SK-N-SH treated with all-trans-retinoic acid at 6 μM for 48 hours (cell line): Measurements from ENCODE around the gene ATG10.

ENCODE experiments used
- ATAC-seq: fragments of 200-7000 bp; cut with Tn5 transposase; 3 replicates; pipeline ENCODE4 v1.9.1; 2020; ENCODE audit warnings: mild to moderate bottlenecking, moderate library complexity
- BACH2 ChIP-seq: fragments of 250-450 bp; sonication (Bioruptor Pico); IDR thresholded peaks from 2 replicates; pipeline ENCODE4 v1.9.0; 2021; ENCODE audit warnings: mild to moderate bottlenecking, borderline replicate concordance
- CSDC2 ChIP-seq: fragments of 250-450 bp; sonication (Bioruptor Pico); IDR thresholded peaks from 2 replicates; pipeline ENCODE4 v1.5.0; 2020; ENCODE audit warnings: mild to moderate bottlenecking, moderate library complexity
- ESRRG ChIP-seq: fragments of 250-450 bp; sonication (Bioruptor Pico); IDR thresholded peaks from 2 replicates; pipeline ENCODE4 v1.6.1; 2021; ENCODE audit warnings: mild to moderate bottlenecking
- GLIS3 ChIP-seq: fragments of 250-450 bp; sonication (Bioruptor Pico); IDR thresholded peaks from 2 replicates; pipeline ENCODE4 v1.5.0; 2020; ENCODE audit warnings: mild to moderate bottlenecking, moderate library complexity
- ISL1 ChIP-seq: fragments of 250-450 bp; sonication (Bioruptor Pico); IDR thresholded peaks from 2 replicates; pipeline ENCODE4 v2.1.2; 2022; ENCODE audit warnings: mild to moderate bottlenecking, moderate library complexity
- OSR1 ChIP-seq: fragments of 250-450 bp; sonication (Bioruptor Pico); IDR thresholded peaks from 2 replicates; pipeline ENCODE4 v1.8.0; 2022; ENCODE audit warnings: moderate library complexity, mild to moderate bottlenecking, inconsistent platforms
- POU6F1 ChIP-seq: fragments of 250-450 bp; sonication (Bioruptor Pico); IDR thresholded peaks from 2 replicates; pipeline ENCODE4 v1.8.0; 2021; ENCODE audit warnings: low read depth, mild to moderate bottlenecking, moderate library complexity, borderline replicate concordance
- PPARA ChIP-seq: fragments of 250-450 bp; sonication (Bioruptor Pico); IDR thresholded peaks from 2 replicates; pipeline ENCODE4 v1.5.0; 2020; ENCODE audit warnings: mild to moderate bottlenecking, borderline replicate concordance
- RARB ChIP-seq: fragments of 250-450 bp; sonication (Bioruptor Pico); IDR thresholded peaks from 2 replicates; pipeline ENCODE4 v1.8.0; 2021; ENCODE audit warnings: mild to moderate bottlenecking, moderate library complexity
- SNAI2 ChIP-seq: fragments of 250-450 bp; sonication (Bioruptor Pico); IDR thresholded peaks from 2 replicates; pipeline ENCODE4 v1.5.0; 2020; ENCODE audit warnings: mild to moderate bottlenecking, moderate library complexity
- TCF4 ChIP-seq: fragments of 250-450 bp; sonication (Bioruptor Pico); IDR thresholded peaks from 2 replicates; pipeline ENCODE4 v1.8.0; 2021; ENCODE audit warnings: mild to moderate bottlenecking, moderate library complexity, borderline replicate concordance
- TOX ChIP-seq: fragments of 250-450 bp; sonication (Bioruptor Pico); IDR thresholded peaks from 2 replicates; pipeline ENCODE4 v1.8.0; 2021; ENCODE audit warnings: mild to moderate bottlenecking, moderate library complexity, borderline replicate concordance
- ZC3H10 ChIP-seq: fragments of 250-450 bp; sonication (Bioruptor Pico); IDR thresholded peaks from 2 replicates; pipeline ENCODE4 v1.5.1; 2021; ENCODE audit warnings: mild to moderate bottlenecking, moderate library complexity
- ZFP3 ChIP-seq: fragments of 250-450 bp; sonication (Bioruptor Pico); IDR thresholded peaks from 2 replicates; pipeline ENCODE4 v1.5.0; 2020; ENCODE audit warnings: mild to moderate bottlenecking, moderate library complexity
- ZFP30 ChIP-seq: fragments of 450-650 bp; formaldehyde crosslinking; IDR thresholded peaks from 2 replicates; pipeline ENCODE4 v1.5.0; 2022; ENCODE audit warnings: mild to moderate bottlenecking, moderate library complexity
- ZNF565 ChIP-seq: fragments of 450-650 bp; formaldehyde crosslinking; conservative IDR thresholded peaks from 2 replicates; pipeline ENCODE4 v1.5.0; 2020; ENCODE audit warnings: low read depth, mild to moderate bottlenecking, moderate library complexity
- ZNF70 ChIP-seq: fragments of 450-650 bp; formaldehyde crosslinking; IDR thresholded peaks from 2 replicates; pipeline ENCODE4 v1.5.0; 2020; ENCODE audit warnings: mild to moderate bottlenecking, moderate library complexity
- ZNF8 ChIP-seq: fragments of 450-650 bp; formaldehyde crosslinking; IDR thresholded peaks from 2 replicates; pipeline ENCODE4 v1.5.0; 2020; ENCODE audit warnings: mild to moderate bottlenecking, moderate library complexity
- TF ChIP-seq, protein P1 (sequence below): fragments of 250-450 bp; sonication (Bioruptor Pico); IDR thresholded peaks from 2 replicates; pipeline ENCODE4 v1.5.0; 2020; ENCODE audit warnings: mild to moderate bottlenecking, moderate library complexity
- TF ChIP-seq, protein P2 (sequence below): fragments of 250-450 bp; sonication (Bioruptor Pico); IDR thresholded peaks from 2 replicates; pipeline ENCODE4 v1.5.1; 2021; ENCODE audit warnings: mild to moderate bottlenecking, moderate library complexity

ATG10 gene

DNA sequence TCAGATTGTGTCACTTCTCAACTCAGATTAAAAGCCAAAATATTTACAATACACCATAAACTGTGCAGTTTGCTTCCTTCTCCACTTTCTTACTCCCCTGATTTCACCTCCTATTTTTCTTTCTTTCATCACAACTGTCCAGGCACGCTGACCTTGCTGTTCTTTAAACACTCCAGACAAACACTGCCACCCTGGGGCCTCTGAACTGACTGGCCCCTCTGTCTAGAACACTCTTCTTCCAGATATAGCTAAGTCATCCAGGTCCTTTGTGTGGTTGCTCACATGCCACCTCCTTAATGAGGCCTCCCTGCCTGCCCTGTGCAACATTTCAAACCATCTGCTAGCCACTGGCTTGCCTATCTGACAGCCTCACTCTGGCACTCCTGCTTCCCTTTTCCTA, 46.6 kb downstream of the ATG10 start:
- ATAC-seq, result no peak
- TF ChIP-seq POU6F1 (CRISPR knock-in tag), result no peak

DNA sequence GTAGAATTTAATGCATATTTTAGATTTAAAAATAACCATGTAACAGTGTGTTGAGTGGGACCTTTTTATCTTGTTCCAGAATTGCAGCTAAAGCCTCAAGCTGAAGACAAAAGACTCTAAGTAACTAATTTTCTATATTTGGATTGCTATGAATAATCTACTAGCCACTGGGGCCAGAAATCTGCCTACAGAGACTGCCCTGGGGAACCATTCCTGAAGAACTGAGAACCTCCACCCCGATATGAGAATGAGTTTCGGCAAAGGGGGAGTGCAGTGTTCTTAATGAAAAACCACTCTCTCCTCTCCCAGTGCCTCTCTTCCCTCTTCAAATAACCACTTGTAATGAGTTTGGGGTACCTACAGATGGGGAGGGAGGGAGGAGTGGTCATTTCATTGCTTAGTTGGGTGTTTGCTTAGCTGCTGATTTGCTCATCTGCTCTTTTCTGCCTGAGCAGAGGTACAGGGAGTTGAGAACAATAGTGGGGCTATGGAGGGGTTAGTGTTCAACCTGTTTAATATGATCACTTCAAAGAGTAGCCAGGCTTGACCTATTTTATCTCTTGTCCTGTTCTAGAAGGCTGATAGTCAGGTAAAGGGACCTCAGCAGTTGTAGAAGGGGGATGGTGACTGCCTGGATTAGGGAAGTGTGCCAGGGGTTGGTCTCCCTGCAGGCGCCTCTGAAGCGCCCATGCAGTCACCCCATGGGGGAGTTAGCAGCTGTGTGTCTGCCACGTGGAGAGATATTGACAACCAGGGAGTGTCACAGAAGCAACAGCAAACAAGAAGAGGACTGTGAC, 47.7 kb downstream of the ATG10 start:
- ATAC-seq, result no peak
- TF ChIP-seq ZNF8 (CRISPR knock-in tag), result no peak
- TF ChIP-seq TOX (CRISPR knock-in tag), result no peak
- TF ChIP-seq BACH2 (CRISPR knock-in tag), result no peak
- no peak for TF ChIP-seq ZFP3 (CRISPR knock-in tag)

DNA sequence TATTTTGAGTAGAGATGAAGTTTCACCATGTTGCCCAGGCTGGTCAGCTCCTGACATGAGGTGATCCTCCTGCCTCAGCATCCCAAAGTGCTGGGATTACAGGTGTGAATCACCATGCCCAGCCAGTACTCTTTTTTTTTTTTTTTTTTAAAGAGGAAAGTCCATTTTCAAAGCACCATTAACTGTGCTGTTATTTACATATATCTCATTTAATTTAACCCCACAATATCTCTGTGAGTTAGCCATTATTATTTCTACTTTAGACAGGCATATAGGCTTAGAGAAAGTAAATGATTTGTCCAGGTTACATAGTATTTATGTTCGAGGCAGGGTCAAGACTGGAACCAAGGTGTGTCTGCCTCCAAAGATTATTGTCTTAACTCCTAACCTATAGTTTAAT, 50.7 kb downstream of the ATG10 start:
- no peak for TF ChIP-seq ZNF70 (CRISPR knock-in tag)
- TF ChIP-seq ISL1 (CRISPR knock-in tag), result no peak
- no peak for TF ChIP-seq TCF4 (CRISPR knock-in tag)
- no peak for TF ChIP-seq SNAI2 (CRISPR knock-in tag)
- TF ChIP-seq, protein P1, sequence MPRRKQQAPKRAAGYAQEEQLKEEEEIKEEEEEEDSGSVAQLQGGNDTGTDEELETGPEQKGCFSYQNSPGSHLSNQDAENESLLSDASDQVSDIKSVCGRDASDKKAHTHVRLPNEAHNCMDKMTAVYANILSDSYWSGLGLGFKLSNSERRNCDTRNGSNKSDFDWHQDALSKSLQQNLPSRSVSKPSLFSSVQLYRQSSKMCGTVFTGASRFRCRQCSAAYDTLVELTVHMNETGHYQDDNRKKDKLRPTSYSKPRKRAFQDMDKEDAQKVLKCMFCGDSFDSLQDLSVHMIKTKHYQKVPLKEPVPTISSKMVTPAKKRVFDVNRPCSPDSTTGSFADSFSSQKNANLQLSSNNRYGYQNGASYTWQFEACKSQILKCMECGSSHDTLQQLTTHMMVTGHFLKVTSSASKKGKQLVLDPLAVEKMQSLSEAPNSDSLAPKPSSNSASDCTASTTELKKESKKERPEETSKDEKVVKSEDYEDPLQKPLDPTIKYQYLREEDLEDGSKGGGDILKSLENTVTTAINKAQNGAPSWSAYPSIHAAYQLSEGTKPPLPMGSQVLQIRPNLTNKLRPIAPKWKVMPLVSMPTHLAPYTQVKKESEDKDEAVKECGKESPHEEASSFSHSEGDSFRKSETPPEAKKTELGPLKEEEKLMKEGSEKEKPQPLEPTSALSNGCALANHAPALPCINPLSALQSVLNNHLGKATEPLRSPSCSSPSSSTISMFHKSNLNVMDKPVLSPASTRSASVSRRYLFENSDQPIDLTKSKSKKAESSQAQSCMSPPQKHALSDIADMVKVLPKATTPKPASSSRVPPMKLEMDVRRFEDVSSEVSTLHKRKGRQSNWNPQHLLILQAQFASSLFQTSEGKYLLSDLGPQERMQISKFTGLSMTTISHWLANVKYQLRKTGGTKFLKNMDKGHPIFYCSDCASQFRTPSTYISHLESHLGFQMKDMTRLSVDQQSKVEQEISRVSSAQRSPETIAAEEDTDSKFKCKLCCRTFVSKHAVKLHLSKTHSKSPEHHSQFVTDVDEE (CRISPR knock-in tag), result no peak
- no peak for TF ChIP-seq PPARA
- no peak for TF ChIP-seq POU6F1 (CRISPR knock-in tag)
- no peak for TF ChIP-seq ZC3H10 (CRISPR knock-in tag)
- TF ChIP-seq OSR1 (CRISPR knock-in tag), result no peak
- TF ChIP-seq TOX (CRISPR knock-in tag), result no peak
- TF ChIP-seq, protein P2, sequence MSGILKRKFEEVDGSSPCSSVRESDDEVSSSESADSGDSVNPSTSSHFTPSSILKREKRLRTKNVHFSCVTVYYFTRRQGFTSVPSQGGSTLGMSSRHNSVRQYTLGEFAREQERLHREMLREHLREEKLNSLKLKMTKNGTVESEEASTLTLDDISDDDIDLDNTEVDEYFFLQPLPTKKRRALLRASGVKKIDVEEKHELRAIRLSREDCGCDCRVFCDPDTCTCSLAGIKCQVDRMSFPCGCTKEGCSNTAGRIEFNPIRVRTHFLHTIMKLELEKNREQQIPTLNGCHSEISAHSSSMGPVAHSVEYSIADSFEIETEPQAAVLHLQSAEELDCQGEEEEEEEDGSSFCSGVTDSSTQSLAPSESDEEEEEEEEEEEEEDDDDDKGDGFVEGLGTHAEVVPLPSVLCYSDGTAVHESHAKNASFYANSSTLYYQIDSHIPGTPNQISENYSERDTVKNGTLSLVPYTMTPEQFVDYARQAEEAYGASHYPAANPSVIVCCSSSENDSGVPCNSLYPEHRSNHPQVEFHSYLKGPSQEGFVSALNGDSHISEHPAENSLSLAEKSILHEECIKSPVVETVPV (CRISPR knock-in tag), result no peak
- no peak for ATAC-seq

- TF ChIP-seq PPARA (no peak), POU6F1 (CRISPR knock-in tag) (no peak), SNAI2 (CRISPR knock-in tag) (no peak), ZFP30 (CRISPR knock-in tag) (no peak), CSDC2 (CRISPR knock-in tag) (no peak), TOX (CRISPR knock-in tag) (no peak), ZNF8 (CRISPR knock-in tag) (no peak), ZFP3 (CRISPR knock-in tag) (no peak), BACH2 (CRISPR knock-in tag) (no peak), ISL1 (CRISPR knock-in tag) (no peak), TCF4 (CRISPR knock-in tag) (no peak), GLIS3 (CRISPR knock-in tag) (no peak), RARB (CRISPR knock-in tag) (no peak), ESRRG (no peak), ZNF565 (CRISPR knock-in tag) (no peak), OSR1 (CRISPR knock-in tag) (no peak)
- TF ChIP-seq, protein P2 (CRISPR knock-in tag), result no peak
- ATAC-seq, result no peak
Measured at GRCh38 chr5:82023644-82024043, 51.8 kb downstream of the ATG10 start.
